Measurements from ENCODE around the gene KIF6. TPM values are rescaled to one million over a fixed set of nuclear protein-coding genes. Genes with fewer than 3 reads are reported as not detected.
"Not testable (repeated sequence)": the region's sequence is repeated elsewhere in the genome, so short reads cannot be mapped to it uniquely, and the experiment has no call there.

KIF6 gene
- total RNA-seq, 1 donor from 2014 or later = 1.0 TPM

- H3K9me3 ChIP-seq (ENCODE audit: control insufficient read depth in 3 of 3, low read length in 3 of 3); H3K27ac ChIP-seq (ENCODE audit: low read depth, low read length); H3K4me3 ChIP-seq (ENCODE audit: low read length in 3 of 3); H3K4me1 ChIP-seq (ENCODE audit: control insufficient read depth in 3 of 3, insufficient read depth in 3 of 3, low read length in 3 of 3); H3K27me3 ChIP-seq (ENCODE audit: control insufficient read depth in 3 of 3, insufficient read depth in 3 of 3, low read length in 3 of 3); H3K9ac ChIP-seq (ENCODE audit: low read depth in 1 of 3, low read length in 3 of 3); H3K36me3 ChIP-seq (ENCODE audit: control insufficient read depth in 3 of 3, insufficient read depth in 3 of 3, low read length in 3 of 3): not testable (repeated sequence)
These were observed 245.4 kb downstream of the KIF6 start for GRCh38 chr6:39479819-39480218.

- H3K9ac ChIP-seq (ENCODE audit: low read depth in 1 of 3, low read length in 3 of 3) = no peak overlapping the region
- H3K27me3 ChIP-seq (ENCODE audit: control insufficient read depth in 3 of 3, insufficient read depth in 3 of 3, low read length in 3 of 3) = no peaks in the 10 kb centered on the region
- H3K4me3 ChIP-seq (ENCODE audit: low read length in 3 of 3) = no peak overlapping the region
- H3K9me3 ChIP-seq (ENCODE audit: control insufficient read depth in 3 of 3, low read length in 3 of 3) = no peaks in the 10 kb centered on the region
- no peaks in the 10 kb centered on the region for H3K4me1 ChIP-seq (ENCODE audit: control insufficient read depth in 3 of 3, insufficient read depth in 3 of 3, low read length in 3 of 3)
- no peaks in the 10 kb centered on the region for H3K36me3 ChIP-seq (ENCODE audit: control insufficient read depth in 3 of 3, insufficient read depth in 3 of 3, low read length in 3 of 3)
- H3K27ac ChIP-seq (ENCODE audit: low read depth, low read length) = no peak overlapping the region
These were observed 248.5 kb downstream of the KIF6 start for GRCh38 chr6:39476670-39477069.

- Histone ChIP-seq H3K9me3 (ENCODE audit: control insufficient read depth in 3 of 3, low read length in 3 of 3) (no peaks in the 10 kb centered on the region), H3K9ac (ENCODE audit: low read depth in 1 of 3, low read length in 3 of 3) (no peak overlapping the region)
These were observed 249.1 kb downstream of the KIF6 start for GRCh38 chr6:39476151-39476550.

GRCh38 chr6:39471954-39472659 is 253.1 kb downstream of the KIF6 start:
- H3K9me3 ChIP-seq (ENCODE audit: control insufficient read depth in 3 of 3, low read length in 3 of 3) = no peaks in the 10 kb centered on the region
- H3K4me1 ChIP-seq (ENCODE audit: control insufficient read depth in 3 of 3, insufficient read depth in 3 of 3, low read length in 3 of 3) = no peaks in the 10 kb centered on the region
- no peak overlapping the region for H3K27ac ChIP-seq (ENCODE audit: low read depth, low read length)
- H3K27me3 ChIP-seq (ENCODE audit: control insufficient read depth in 3 of 3, insufficient read depth in 3 of 3, low read length in 3 of 3) = no peaks in the 10 kb centered on the region
- H3K9ac ChIP-seq (ENCODE audit: low read depth in 1 of 3, low read length in 3 of 3) = no peak overlapping the region
- no peaks in the 10 kb centered on the region for H3K36me3 ChIP-seq (ENCODE audit: control insufficient read depth in 3 of 3, insufficient read depth in 3 of 3, low read length in 3 of 3)
- no peak overlapping the region for H3K4me3 ChIP-seq (ENCODE audit: low read length in 3 of 3)

More at GRCh38 chr6:39476151-39476550, 249.1 kb downstream of the KIF6 start:
- H3K4me1 ChIP-seq (ENCODE audit: control insufficient read depth in 3 of 3, insufficient read depth in 3 of 3, low read length in 3 of 3) = no peaks in the 10 kb centered on the region
- no peak overlapping the region for H3K27ac ChIP-seq (ENCODE audit: low read depth, low read length)
- H3K27me3 ChIP-seq (ENCODE audit: control insufficient read depth in 3 of 3, insufficient read depth in 3 of 3, low read length in 3 of 3) = no peaks in the 10 kb centered on the region
- no peaks in the 10 kb centered on the region for H3K36me3 ChIP-seq (ENCODE audit: control insufficient read depth in 3 of 3, insufficient read depth in 3 of 3, low read length in 3 of 3)
- H3K4me3 ChIP-seq (ENCODE audit: low read length in 3 of 3) = no peak overlapping the region

GRCh38 chr6:39470506-39470905 is 254.7 kb downstream of the KIF6 start:
- H3K36me3 ChIP-seq (ENCODE audit: control insufficient read depth in 3 of 3, insufficient read depth in 3 of 3, low read length in 3 of 3) = no peaks in the 10 kb centered on the region
- no peak overlapping the region for H3K9ac ChIP-seq (ENCODE audit: low read depth in 1 of 3, low read length in 3 of 3)
- no peaks in the 10 kb centered on the region for H3K9me3 ChIP-seq (ENCODE audit: control insufficient read depth in 3 of 3, low read length in 3 of 3)
- H3K27me3 ChIP-seq (ENCODE audit: control insufficient read depth in 3 of 3, insufficient read depth in 3 of 3, low read length in 3 of 3) = no peaks in the 10 kb centered on the region
- H3K4me3 ChIP-seq (ENCODE audit: low read length in 3 of 3) = no peak overlapping the region
- H3K27ac ChIP-seq (ENCODE audit: low read depth, low read length) = no peak overlapping the region
- no peaks in the 10 kb centered on the region for H3K4me1 ChIP-seq (ENCODE audit: control insufficient read depth in 3 of 3, insufficient read depth in 3 of 3, low read length in 3 of 3)

- Histone ChIP-seq H3K27me3 (ENCODE audit: control insufficient read depth in 3 of 3, insufficient read depth in 3 of 3, low read length in 3 of 3) (no peaks in the 10 kb centered on the region), H3K9me3 (ENCODE audit: control insufficient read depth in 3 of 3, low read length in 3 of 3) (no peaks in the 10 kb centered on the region), H3K4me3 (ENCODE audit: low read length in 3 of 3) (no peak overlapping the region), H3K4me1 (ENCODE audit: control insufficient read depth in 3 of 3, insufficient read depth in 3 of 3, low read length in 3 of 3) (no peaks in the 10 kb centered on the region), H3K9ac (ENCODE audit: low read depth in 1 of 3, low read length in 3 of 3) (no peak overlapping the region), H3K27ac (ENCODE audit: low read depth, low read length) (no peak overlapping the region), H3K36me3 (ENCODE audit: control insufficient read depth in 3 of 3, insufficient read depth in 3 of 3, low read length in 3 of 3) (no peaks in the 10 kb centered on the region)
These were observed 256.8 kb downstream of the KIF6 start for GRCh38 chr6:39468385-39468784.

GRCh38 chr6:39466631-39467030 is 258.6 kb downstream of the KIF6 start:
- no peaks in the 10 kb centered on the region for H3K9me3 ChIP-seq (ENCODE audit: control insufficient read depth in 3 of 3, low read length in 3 of 3)
- no peaks in the 10 kb centered on the region for H3K27me3 ChIP-seq (ENCODE audit: control insufficient read depth in 3 of 3, insufficient read depth in 3 of 3, low read length in 3 of 3)
- no peak overlapping the region for H3K9ac ChIP-seq (ENCODE audit: low read depth in 1 of 3, low read length in 3 of 3)

GRCh38 chr6:39465539-39465938 is 259.7 kb downstream of the KIF6 start:
- Histone ChIP-seq H3K4me3 (ENCODE audit: low read length in 3 of 3) (no peak overlapping the region), H3K9ac (ENCODE audit: low read depth in 1 of 3, low read length in 3 of 3) (no peak overlapping the region), H3K36me3 (ENCODE audit: control insufficient read depth in 3 of 3, insufficient read depth in 3 of 3, low read length in 3 of 3) (no peaks in the 10 kb centered on the region), H3K27me3 (ENCODE audit: control insufficient read depth in 3 of 3, insufficient read depth in 3 of 3, low read length in 3 of 3) (no peaks in the 10 kb centered on the region), H3K9me3 (ENCODE audit: control insufficient read depth in 3 of 3, low read length in 3 of 3) (no peaks in the 10 kb centered on the region), H3K4me1 (ENCODE audit: control insufficient read depth in 3 of 3, insufficient read depth in 3 of 3, low read length in 3 of 3) (no peaks in the 10 kb centered on the region), H3K27ac (ENCODE audit: low read depth, low read length) (no peak overlapping the region)

More at GRCh38 chr6:39466631-39467030, 258.6 kb downstream of the KIF6 start:
- no peaks in the 10 kb centered on the region for H3K4me1 ChIP-seq (ENCODE audit: control insufficient read depth in 3 of 3, insufficient read depth in 3 of 3, low read length in 3 of 3)
- H3K36me3 ChIP-seq (ENCODE audit: control insufficient read depth in 3 of 3, insufficient read depth in 3 of 3, low read length in 3 of 3) = no peaks in the 10 kb centered on the region
- no peak overlapping the region for H3K27ac ChIP-seq (ENCODE audit: low read depth, low read length)
- H3K4me3 ChIP-seq (ENCODE audit: low read length in 3 of 3) = no peak overlapping the region

- Histone ChIP-seq H3K4me3 (ENCODE audit: low read length in 3 of 3) (no peak overlapping the region), H3K27me3 (ENCODE audit: control insufficient read depth in 3 of 3, insufficient read depth in 3 of 3, low read length in 3 of 3) (no peaks in the 10 kb centered on the region), H3K36me3 (ENCODE audit: control insufficient read depth in 3 of 3, insufficient read depth in 3 of 3, low read length in 3 of 3) (no peaks in the 10 kb centered on the region), H3K9me3 (ENCODE audit: control insufficient read depth in 3 of 3, low read length in 3 of 3) (no peaks in the 10 kb centered on the region), H3K9ac (ENCODE audit: low read depth in 1 of 3, low read length in 3 of 3) (no peak overlapping the region), H3K4me1 (ENCODE audit: control insufficient read depth in 3 of 3, insufficient read depth in 3 of 3, low read length in 3 of 3) (no peaks in the 10 kb centered on the region), H3K27ac (ENCODE audit: low read depth, low read length) (no peak overlapping the region)
These were observed 261.1 kb downstream of the KIF6 start for GRCh38 chr6:39464067-39464466.

GRCh38 chr6:39453956-39454524 is 271.2 kb downstream of the KIF6 start:
- no peaks in the 10 kb centered on the region for H3K4me1 ChIP-seq (ENCODE audit: control insufficient read depth in 3 of 3, insufficient read depth in 3 of 3, low read length in 3 of 3)
- H3K4me3 ChIP-seq (ENCODE audit: low read length in 3 of 3) = no peak overlapping the region
- H3K9ac ChIP-seq (ENCODE audit: low read depth in 1 of 3, low read length in 3 of 3) = no peak overlapping the region
- no peaks in the 10 kb centered on the region for H3K27me3 ChIP-seq (ENCODE audit: control insufficient read depth in 3 of 3, insufficient read depth in 3 of 3, low read length in 3 of 3)
- H3K27ac ChIP-seq (ENCODE audit: low read depth, low read length) = no peak overlapping the region
- H3K9me3 ChIP-seq (ENCODE audit: control insufficient read depth in 3 of 3, low read length in 3 of 3) = peaks cover 0 to 4% (median 2%) of the 10 kb centered on the region in 3 donors
- no peaks in the 10 kb centered on the region for H3K36me3 ChIP-seq (ENCODE audit: control insufficient read depth in 3 of 3, insufficient read depth in 3 of 3, low read length in 3 of 3)

All from skeletal muscle tissue (tissue), 4 donors.